Measurements from ENCODE around the gene CFLAR. TPM values are rescaled to one million over a fixed set of nuclear protein-coding genes. Genes with fewer than 3 reads are reported as not detected.

Gene CFLAR
- total and polyA plus RNA-seq, 2 of the 13 experiments (the other 11 are each of a cell fraction or from before 2014, with no cell fraction given) = 43.8 to 92.1 TPM

- TF ChIP-seq ZHX1 (CRISPR knock-in tag; IDR thresholded peaks at IDR 0.05; ENCODE audit: low read depth) (no peak), ZNF44 (CRISPR knock-in tag; IDR thresholded peaks at IDR 0.05) (no peak), ZNF691 (CRISPR knock-in tag; IDR thresholded peaks at IDR 0.05; ENCODE audit: borderline replicate concordance, low read depth) (0 out of 2 replicates have a peak, but pooled peaks have one; percentile 27), MEF2D (CRISPR knock-in tag; IDR thresholded peaks at IDR 0.05) (no peak), HMGXB4 (CRISPR knock-in tag; IDR thresholded peaks at IDR 0.05; ENCODE audit: borderline replicate concordance in 1 of 2, low read depth in 1 of 2) (peak in 1 of 2 experiments; percentile 10; a peak in 2 of 4 replicates), ZNF781 (CRISPR knock-in tag; IDR thresholded peaks at IDR 0.05; ENCODE audit: borderline replicate concordance, not compliant biosample characterization) (no peak), ZNF770 (CRISPR knock-in tag; IDR thresholded peaks at IDR 0.05) (no peak), SSRP1 (CRISPR knock-in tag; IDR thresholded peaks at IDR 0.05) (no peak), ZHX2 (IDR thresholded peaks at IDR 0.05; ENCODE audit: low read depth) (no peak), ZHX2 (CRISPR knock-in tag; IDR thresholded peaks at IDR 0.05; ENCODE audit: borderline replicate concordance) (no peak), RARA (CRISPR knock-in tag; IDR thresholded peaks at IDR 0.05) (no peak), PHF20 (CRISPR knock-in tag; IDR thresholded peaks at IDR 0.05) (no peak), KAT7 (CRISPR knock-in tag; IDR thresholded peaks at IDR 0.05; ENCODE audit: borderline replicate concordance) (0 out of 2 replicates have a peak, but pooled peaks have one; percentile 8), RARG (CRISPR knock-in tag; IDR thresholded peaks at IDR 0.05; ENCODE audit: low read depth) (0 out of 2 replicates have a peak, but pooled peaks have one; percentile 38)
Measured at GRCh38 chr2:201203916-201204654, 88.1 kb downstream of the CFLAR start (continued).
